Stimulated activated CD4-positive, alpha-beta T cell treated with anti-CD3 and anti-CD28 coated beads, Interleukin-4, amount 100 ng/mL, for 24 hours (primary cell): ENCODE data around the gene DYTN.
A peak's percentile ranks its signal among the peaks of the same experiment; 100 is the strongest.
"Not testable (repeated sequence)": the region's sequence is repeated elsewhere in the genome, so short reads cannot be mapped to it uniquely, and the experiment has no call there.

Source experiments
- DNase-seq: peaks from one replicate; pipeline ENCODE4 v3.0.0-alpha.2; 2020

The DYTN gene

GRCh38 chr2:206718296-206718695, at the start of gene DYTN:
TSS of gene DYTN (minus strand) at chr2:206718396. CDS start at chr2:206718279, 117 bp downstream.
- no peak for DNase-seq

- DNase-seq: no peak
Measured at GRCh38 chr2:206766057-206766930, 48.1 kb upstream of the DYTN start.

- peak; percentile 89 for DNase-seq
Measured at GRCh38 chr2:206765242-206766056, 47.3 kb upstream of the DYTN start, which contains the start of the genes FASTKD2 and MDH1B. TSS of gene FASTKD2 (plus strand) at chr2:206765606. CDS start at chr2:206766694, 1,088 bp downstream. TSS of gene MDH1B (minus strand) at chr2:206765328. CDS start at chr2:206765271, 57 bp downstream.

- no peak for DNase-seq
Measured at GRCh38 chr2:206764673-206765241, 46.6 kb upstream of the DYTN start.

- DNase-seq: no peak
Measured at GRCh38 chr2:206756816-206757215, 38.6 kb upstream of the DYTN start.

GRCh38 chr2:206740800-206741199, 22.6 kb upstream of the DYTN start:
- DNase-seq: no peak

- no peak for DNase-seq
Measured at GRCh38 chr2:206739271-206739670, 21.1 kb upstream of the DYTN start.

- DNase-seq: no peak
Measured at GRCh38 chr2:206736935-206737334, 18.7 kb upstream of the DYTN start.

GRCh38 chr2:206733341-206733740, 15.1 kb upstream of the DYTN start:
- DNase-seq: no peak

GRCh38 chr2:206728277-206729199, 10.3 kb upstream of the DYTN start:
- DNase-seq: peak; percentile 6

- no peak for DNase-seq
Measured at GRCh38 chr2:206727287-206727686, 9.1 kb upstream of the DYTN start.

- no peak for DNase-seq
Measured at GRCh38 chr2:206723288-206723687, 5.1 kb upstream of the DYTN start.

GRCh38 chr2:206721256-206721920, 3.2 kb upstream of the DYTN start:
- DNase-seq: no peak

- no peak for DNase-seq
Measured at GRCh38 chr2:206716623-206717022, 1.6 kb downstream of the DYTN start.

- not testable (repeated sequence) for DNase-seq
Measured at GRCh38 chr2:206715183-206715582, 3.0 kb downstream of the DYTN start.

- no peak for DNase-seq
Measured at GRCh38 chr2:206713746-206714145, 4.5 kb downstream of the DYTN start.

GRCh38 chr2:206708286-206708685, 9.9 kb downstream of the DYTN start:
- no peak for DNase-seq

- no peak for DNase-seq
Measured at GRCh38 chr2:206707164-206707701, 11.0 kb downstream of the DYTN start.

- no peak for DNase-seq
Measured at GRCh38 chr2:206701952-206702605, 16.1 kb downstream of the DYTN start.

- DNase-seq: no peak
Measured at GRCh38 chr2:206700156-206700555, 18.0 kb downstream of the DYTN start.

- DNase-seq: no peak
Measured at GRCh38 chr2:206698811-206699210, 19.4 kb downstream of the DYTN start.
